D341Med (cell line): ENCODE results near the gene APH1B.
"Not testable (repeated sequence)": the region's sequence is repeated elsewhere in the genome, so short reads cannot be mapped to it uniquely, and the experiment has no call there.

Source experiments
- DNase-seq: peaks from one replicate; pipeline ENCODE4 v3.0.0; 2012; ENCODE audit warnings: low spot score

Gene APH1B

DNA sequence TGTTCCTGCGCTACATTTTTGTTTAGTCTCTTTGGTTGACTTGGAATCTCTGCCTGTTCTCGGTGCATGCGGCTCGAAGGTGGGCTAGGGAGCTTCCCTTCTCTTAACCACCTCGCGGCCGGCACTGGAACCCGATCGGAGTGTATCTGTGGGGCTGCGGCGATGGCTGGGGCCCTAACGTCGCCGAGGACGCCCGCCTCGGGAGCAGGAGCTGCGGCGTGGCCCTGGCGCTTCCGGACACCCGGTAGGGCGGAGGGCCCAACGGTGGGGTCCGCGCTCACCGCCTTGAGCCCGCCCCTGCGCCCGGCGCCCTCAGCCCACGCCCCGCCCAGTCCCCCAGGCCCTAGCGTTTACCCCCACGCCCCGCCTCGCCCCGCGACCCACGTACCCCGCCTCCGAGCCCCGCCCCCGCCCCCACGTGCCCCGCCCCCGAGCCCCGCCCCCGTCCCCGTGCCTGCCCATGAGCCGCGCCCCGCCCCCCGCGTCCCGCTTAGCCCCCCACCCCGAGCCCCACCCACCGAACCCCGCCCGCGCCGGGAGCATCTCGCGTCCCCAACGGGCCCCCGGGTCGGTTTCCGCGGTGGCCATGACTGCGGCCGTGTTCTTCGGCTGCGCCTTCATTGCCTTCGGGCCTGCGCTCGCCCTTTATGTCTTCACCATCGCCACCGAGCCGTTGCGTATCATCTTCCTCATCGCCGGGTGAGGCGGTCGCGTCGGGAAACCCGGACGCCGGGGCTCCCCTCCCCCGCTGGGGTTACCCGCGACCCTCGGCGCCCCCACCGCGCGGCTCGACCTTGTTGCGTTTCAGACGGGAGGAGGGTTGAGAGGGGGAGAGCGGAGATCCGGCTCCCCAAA lies at the start of gene APH1B:
Gene APH1B, plus strand, starts transcription at position 568 of the 855 bp plus-strand sequence. Its CDS starts 19 bp downstream, at position 587.
- DNase-seq: peak; percentile 92

DNA sequence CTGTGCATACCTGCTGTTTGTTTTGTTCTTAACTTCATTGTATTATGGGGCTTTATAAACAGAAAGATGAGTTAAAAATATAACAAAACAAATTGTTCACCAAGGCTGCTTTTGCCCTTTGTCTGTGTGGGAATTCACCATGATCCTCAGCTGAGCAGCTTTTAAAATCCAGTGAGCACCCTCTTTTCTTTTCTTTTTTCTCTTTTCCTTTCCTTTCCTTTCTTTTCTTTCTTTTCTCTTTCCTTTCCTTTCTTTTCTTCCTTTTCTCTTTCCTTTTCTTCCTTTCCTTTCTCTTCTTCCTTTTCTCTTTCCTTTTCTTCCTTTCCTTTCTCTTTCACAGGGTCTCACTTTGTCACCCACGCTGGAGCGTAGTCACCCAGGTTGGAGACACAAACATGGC lies 49.7 kb upstream of the APH1B start:
- no peak for DNase-seq

DNA sequence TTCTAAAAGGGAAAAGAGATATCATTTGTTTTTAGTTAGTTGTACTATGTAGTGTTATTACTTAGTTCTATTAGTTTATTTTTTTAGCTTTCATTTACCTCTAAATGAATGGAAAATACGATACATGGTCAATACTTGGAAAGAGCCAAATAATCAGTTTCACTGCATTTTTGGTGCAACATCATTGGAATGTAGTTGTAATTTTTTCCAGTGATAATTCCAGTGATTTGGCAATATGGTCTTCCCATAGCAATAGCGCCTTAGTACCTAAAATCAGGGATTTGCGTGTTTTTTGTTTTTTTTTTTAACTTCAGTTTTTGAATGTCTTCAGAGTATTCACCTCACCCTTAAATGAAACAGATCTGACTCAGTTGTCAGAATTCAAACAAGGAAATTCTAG lies 46.2 kb upstream of the APH1B start:
- no peak for DNase-seq

DNA sequence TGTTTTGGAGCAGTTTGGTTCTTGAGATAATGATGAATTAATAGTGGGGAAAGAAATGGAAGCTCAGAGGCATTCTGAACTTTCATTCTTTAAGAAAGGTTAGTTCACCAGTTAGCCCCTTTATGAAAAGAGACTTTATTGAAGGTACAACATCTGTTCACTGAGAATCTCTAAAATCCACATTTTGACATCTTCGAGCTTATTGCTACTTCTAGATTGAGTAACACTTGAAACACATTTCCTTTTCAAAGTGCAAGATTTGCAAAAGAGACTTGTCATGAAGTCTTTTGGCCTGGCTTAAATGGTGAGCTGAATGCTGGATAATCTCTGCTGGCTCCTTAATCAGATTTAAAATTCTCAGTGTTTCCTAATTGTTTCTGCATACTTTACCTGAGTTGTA lies 45.7 kb upstream of the APH1B start:
- DNase-seq: no peak

DNA sequence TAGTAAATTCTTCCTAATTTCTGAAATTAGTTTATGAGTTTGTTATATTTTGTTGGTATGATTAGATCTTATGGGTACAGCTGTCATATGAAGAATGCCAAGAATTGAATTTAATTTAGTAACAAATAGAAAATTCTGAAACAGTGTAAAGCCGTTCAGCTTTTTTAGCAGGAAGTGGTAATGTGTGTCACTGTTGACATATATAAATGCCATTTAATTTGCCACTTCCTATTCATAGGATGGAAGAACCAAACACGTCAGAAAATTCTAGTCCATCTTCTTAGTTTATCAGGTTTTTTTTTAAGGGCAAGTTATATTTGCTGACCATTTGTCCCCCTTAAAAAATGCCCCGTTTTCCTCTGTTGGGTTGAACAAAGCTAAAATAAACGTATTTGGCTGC lies 45.0 kb upstream of the APH1B start:
- DNase-seq: no peak

DNA sequence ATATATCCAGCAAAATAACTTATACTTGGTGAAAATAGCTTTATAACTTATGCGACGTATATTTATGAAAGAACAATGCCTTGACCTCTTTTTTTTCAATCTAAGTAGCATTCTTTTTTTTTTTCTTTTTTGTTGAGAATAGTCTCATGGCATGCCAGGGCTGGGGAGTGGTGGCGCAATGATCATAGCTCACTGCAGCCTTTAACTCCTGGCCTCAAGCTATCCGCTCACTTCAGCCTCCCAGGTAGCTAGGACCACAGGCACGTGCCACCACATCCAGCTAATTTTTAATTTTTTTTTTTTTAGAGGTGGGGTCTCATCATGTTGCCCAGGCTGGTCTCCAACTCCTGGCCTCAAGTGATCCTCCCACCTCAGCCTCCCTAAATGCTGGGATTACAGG lies 44.5 kb upstream of the APH1B start:
- no peak for DNase-seq

DNA sequence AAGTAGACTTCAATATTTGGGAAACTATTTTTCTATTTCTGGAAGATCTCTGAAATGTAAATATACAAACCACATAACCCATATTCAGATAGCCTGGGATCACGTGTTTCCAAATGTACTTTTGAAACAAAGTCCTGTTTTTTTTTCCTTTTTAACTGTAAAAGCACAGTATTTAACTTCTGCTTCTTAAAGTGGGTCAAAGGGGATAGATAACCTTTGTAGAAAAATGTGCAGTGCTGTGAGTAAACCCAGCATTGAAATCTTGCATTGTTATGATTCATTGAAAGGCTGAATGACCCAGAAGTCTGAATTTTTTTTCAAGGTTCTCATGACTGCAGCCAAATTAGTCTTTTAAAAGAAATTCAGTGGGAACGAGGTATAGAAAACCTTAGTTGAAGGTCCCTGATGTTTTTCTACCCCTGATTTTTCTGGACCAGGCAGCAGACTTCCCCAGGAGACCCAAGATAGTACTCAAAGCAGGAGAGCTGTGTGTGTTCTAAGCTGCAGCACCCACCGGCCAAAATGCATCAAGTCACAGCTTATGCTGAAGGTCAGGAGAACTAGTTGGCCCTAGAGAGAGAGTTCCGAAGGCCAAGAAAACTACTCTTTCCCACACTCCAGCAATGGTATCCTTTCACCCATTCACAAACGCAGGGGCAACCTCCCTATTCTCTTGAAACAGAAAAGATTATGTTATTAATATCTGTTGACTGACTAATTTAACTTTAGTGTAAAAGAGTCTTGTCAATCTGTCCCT lies 43.6 kb upstream of the APH1B start:
- no peak for DNase-seq

DNA sequence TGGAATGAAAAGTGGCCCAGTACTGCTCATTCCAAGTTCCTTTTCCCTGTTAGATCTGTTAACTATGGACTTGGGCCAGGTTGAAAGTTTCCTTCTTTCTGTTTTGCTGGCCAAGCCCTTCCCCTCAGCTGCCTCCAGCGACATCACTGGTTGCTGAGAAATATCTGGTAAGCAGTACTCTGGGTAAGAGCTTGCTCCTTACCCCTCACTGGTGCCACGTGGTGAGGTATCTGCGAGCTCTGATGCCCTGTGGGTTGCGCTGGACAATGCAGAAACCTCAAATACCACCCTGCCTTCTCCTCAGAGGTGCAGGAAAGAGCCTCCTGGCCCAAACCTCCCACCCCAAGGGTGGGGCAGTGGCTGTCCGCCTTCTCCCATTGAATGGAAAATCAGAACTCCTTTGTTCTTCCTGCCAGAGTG lies 42.9 kb upstream of the APH1B start:
- no peak for DNase-seq

DNA sequence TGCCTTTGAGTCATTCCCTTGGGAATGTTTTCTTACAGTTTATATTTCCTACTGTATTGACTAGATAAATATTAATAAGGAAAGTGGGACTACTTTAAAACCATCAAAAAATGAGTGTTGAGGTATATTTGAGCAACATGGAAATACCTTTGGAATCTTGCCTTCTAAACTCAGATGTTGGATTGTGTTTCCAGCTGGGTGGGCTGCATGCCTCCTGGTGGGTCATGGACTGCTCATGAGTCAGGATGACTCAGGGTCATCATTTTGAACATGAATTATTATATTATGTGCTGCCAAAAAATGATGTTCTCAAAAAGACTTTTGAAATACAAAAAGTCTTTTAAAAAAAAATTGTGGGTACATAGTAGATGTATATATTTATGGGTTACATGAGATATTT lies 41.1 kb upstream of the APH1B start:
- no peak for DNase-seq

DNA sequence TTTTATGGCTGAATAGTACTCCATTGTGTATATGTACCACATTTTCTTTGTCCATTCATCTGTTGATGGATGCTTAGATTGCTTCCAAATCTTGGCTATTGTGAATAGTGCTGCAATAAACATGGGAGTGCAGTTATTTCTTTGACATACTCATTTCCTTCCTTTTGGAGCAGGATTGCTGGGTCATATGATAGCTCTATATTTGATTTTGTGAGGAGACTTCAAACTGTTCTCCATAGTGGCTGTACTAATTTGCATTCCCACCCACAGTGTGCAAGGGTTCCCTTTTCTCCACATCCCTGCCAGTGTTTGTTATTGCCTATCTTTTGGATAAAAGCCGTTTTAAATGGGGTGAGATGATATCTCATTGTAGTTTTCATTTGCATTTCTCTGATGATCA lies 40.3 kb upstream of the APH1B start:
- DNase-seq: not testable (repeated sequence)

DNA sequence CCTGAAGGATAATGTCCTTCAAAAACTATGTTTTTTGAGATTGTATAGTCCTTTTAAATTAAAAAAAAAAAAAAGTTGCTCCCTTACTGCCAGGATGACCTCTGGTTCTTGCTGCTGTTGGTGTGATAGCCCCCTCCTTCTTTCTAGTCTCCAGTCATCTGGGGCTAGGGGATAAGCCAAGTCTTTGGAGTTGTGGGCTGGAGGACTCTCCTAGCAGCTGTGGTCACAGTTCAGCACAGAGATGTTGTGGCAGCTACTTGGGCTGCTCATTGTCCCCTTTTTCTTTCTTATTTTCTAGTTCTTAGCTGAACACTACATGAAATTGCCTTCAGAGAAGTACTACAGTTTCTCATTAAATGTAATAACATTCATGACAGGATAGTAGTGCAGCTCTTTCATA lies 39.2 kb upstream of the APH1B start:
- DNase-seq: no peak

DNA sequence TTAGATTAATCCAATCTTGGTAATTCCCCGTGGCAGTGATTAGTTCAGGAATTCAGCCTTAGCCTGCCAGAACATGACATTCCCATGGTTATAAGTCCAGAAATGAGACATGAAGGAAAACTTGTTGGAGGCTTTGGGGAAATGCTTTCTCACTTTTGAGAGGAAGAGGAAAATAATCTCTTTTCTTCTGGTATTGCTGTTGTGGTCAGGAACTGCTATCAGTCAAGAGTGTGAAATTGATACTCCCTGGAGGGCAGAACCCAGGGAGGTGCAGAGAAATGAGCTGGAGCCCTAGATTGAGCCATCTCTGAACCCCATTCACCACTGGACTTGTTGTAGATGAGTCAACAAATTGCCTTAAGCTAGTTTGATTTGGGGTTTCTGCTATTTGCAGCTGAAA lies 38.6 kb upstream of the APH1B start:
- no peak for DNase-seq

DNA sequence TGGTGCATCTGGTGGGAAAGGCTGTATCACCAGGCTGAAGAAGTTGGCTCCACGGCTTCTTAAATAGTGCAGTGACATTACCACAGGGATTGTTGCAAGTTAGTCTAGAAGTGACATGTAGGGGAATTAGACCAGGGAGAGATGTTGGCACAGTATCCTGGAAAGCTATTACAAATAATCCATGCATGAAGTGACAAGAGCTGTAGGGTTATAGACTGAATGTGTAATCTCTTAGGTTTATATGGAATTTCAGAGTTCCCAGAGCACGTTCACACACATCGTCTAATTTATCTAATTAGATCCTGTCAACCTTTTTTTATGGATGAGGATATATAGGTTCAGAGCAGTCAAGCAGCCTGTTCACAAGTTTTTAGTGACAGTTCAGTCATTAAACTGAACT lies 37.3 kb upstream of the APH1B start:
- DNase-seq: no peak

DNA sequence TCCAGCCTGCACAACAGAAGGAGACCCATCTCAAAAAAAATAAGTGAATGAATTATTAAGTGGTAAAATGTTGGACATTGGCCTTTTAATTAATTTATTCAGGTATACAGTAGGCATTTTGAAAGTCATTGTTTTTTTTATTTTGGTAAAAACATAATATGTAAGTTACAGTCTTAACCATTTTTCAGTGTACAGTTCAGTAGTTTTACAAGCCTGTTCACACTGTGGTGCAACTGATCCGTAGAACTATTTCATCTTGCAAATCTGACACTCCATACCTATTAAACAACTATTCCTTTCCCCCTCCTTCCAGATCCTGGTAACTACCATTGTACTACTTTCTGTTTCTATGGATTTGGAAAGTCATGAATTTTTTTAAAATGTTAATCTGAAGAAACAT lies 36.1 kb upstream of the APH1B start:
- DNase-seq: no peak

DNA sequence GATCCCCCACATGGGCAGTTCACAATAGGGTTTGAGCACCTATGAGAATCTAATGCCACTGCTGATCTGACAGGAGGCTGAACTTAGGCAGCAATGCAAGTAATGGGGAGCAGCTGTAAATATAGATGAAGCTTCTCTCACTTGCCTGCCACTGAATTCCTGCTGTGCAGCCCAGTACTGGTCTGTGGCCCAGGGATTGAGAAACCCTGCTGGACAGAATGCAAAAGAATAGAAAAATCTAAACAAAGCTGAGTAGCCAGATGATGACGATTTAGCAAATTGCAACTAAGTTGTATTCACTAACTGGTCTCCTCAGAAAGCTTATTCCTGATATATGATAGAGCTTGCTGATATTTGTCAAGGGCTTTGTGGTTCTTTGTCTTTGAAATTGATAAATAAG lies 34.3 kb upstream of the APH1B start:
- DNase-seq: no peak

DNA sequence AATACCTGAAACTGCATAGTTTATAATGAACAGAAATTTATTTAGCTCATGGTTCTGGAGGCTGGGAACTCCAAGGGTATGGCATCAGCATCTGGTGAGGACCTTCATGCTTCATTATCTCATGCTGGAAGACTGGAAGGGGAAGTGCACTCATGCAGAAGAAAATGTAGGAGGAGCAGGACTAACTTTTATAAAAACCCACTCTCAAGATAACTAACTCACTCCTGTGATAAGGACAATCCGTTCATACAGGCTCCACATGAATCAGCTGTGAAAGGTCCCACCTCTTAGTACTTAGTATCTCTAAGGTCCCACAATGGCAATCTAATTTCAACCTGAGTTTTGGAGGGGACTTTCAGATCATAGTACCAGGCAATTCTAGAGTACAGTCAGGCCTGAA lies 33.6 kb upstream of the APH1B start:
- DNase-seq: no peak

DNA sequence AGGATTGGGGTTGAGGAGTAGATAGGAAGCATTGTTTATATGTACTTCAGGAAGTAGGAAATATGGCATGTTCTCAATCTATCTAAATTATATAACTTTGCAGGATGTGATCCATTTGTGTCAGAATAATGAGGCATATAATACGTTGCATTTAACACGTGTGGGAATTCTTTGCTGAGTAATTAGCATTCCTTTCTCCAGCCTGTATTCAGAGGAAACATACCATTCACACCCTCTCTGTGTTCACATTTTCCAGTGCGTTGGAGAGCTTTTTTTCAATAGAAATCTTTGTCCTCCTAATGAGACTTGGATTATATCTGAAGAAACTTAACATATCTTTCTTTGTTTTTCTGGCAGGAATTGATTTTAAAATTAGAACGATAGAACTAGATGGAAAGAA lies 33.0 kb upstream of the APH1B start:
- DNase-seq: no peak

DNA sequence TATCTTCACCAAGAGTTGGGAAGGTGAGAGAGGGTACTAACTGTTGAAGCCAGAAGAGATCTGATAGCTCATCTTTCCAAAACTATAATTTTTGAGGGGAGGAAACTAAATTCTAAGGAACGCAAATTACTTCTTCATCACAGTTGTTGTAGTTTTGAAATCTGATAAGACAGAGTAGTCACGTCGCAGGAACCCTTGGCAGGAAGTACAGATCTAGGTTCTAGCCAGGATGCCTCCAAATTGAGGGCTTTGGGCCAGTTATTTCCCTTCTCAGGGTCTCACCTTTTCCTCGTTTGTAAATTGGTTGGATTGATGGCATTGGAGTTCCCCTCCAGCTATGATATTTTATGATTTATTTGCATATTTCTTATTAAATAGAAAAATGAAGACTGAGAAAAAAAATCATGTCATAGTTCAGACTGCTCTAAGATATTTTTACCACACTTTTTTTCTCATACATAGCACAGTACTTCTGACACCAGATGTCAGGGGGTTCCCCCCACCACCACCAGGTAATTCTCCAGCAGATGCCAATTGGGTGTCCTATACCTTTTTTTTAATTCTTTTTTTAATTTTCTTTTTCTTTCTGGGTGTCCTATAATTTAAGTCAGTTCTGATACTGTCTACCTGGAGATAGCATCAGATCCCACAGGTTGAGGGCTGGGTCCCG lies 32.3 kb upstream of the APH1B start:
- DNase-seq: no peak

DNA sequence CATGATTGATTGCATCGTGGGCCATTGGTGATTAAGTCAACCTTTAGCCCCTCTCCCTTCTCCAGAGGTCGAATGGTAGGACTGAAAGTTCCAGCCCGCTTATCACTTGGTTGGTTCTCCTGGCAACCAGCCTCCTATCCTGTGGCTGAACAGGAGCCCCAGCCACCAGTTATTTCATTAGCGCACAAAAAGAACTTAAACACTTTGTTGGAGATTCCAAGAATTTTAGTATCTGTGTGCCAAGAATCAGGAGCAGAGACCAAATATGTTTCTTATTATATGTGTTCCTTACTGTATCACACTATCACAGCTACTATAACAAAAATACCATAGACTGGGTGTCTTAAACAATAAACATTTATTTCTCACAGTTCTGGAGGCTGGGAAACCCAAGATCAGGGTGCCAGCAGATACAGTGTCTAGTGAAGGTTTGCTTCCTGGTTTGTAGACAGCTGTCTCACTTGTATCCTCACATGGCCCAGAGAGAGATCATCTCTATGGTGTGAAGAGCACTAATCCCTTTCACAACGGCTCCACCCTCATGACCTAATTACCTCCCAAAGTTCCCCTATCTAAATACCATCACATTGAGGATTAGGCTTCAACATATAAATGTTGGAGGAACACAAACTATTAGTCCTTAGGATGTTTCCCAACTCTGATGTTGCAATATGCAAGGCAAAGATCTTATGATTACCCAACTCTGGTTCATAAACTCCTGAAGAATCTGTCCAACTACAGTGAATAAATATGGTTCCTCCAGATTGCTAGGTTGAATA lies 30.5 kb upstream of the APH1B start:
- no peak for DNase-seq

DNA sequence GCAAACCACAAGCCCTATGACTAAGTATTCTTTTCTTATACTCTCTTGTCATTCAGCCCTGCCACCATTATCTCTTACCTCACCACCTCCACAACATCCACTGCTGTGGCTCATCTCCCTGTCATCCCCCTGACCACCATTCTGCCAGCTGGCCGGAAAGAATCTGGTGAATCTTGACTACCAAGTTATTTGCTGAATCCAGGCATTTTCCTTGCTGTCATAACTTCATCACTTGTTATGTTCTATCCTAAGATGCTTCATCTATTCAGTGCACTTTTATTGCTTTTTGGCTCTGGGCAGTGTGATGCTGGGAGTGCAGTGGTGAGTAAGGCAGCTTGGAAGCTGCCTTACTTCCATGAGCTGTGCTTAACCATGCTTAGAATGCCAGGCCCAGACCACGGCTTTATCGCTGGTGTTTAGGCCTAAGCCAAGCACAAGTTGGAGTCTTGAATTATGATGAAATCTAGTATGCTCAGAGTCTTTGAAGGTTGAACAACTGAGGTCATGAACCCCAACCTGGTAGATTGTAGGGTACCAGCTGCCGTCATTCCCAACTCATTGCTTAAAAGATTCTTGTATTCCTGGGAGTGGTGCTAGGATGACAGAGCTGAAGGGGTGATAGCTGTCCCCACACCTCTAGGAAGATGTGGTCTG lies 27.0 kb upstream of the APH1B start:
- no peak for DNase-seq

DNA sequence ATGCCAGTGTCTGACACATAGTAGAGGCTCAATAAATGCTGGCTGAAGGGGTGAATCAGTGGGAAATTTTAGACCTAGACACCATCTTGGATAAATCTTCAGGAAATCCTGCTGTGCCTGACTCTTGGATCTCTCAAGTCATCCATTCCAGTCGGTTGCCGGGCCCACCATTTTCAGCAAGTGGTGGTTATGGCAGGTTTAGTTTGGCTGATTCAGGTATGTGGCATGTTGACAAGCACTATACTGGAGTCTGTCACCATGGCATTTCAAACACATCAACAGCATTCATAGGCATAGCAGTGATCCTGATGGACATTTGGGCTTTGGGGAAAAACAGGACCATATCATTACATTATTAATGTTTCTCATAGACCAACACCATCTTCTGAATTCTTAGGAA lies 25.7 kb upstream of the APH1B start:
- DNase-seq: no peak

DNA sequence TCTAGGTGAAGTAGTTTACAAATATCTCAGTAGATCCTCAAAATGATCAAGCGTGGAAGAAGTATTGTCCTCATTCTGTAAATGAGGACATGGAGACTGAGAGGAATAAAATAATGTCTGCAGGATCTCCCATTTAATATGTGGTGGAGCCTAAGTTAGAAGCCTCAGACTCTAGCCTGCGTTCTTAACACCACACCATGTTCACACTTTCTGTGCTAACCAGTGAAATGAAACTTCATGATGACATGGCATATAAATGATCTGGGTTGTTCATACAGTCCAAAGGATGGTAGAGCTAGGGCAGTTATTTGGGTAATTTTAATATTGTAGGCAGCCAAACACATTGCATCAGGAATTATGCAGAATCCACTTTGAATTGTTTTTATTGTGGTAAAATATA lies 25.1 kb upstream of the APH1B start:
- no peak for DNase-seq
